Measurements from ENCODE around the gene ARHGEF3.
"Not testable (repeated sequence)": the region's sequence is repeated elsewhere in the genome, so short reads cannot be mapped to it uniquely, and the experiment has no call there.

ARHGEF3 gene

GRCh38 chr3:56742887-56743286, 58.9 kb downstream of the ARHGEF3 start:
- no peak overlapping the region for H3K4me3 ChIP-seq (ENCODE audit: low read depth, low read length)
- no peak for TF ChIP-seq CTCF (IDR thresholded peaks at IDR 0.05; ENCODE audit: borderline replicate concordance, insufficient read depth, low read depth, low read length)

- no peak overlapping the region for H3K4me3 ChIP-seq (ENCODE audit: low read depth, low read length)
- no peak for TF ChIP-seq CTCF (IDR thresholded peaks at IDR 0.05; ENCODE audit: borderline replicate concordance, insufficient read depth, low read depth, low read length)
These were observed 62.7 kb downstream of the ARHGEF3 start for GRCh38 chr3:56739036-56739435.

GRCh38 chr3:56737006-56737405, 64.7 kb downstream of the ARHGEF3 start:
- TF ChIP-seq CTCF (IDR thresholded peaks at IDR 0.05; ENCODE audit: borderline replicate concordance, insufficient read depth, low read depth, low read length), result no peak
- H3K4me3 ChIP-seq (ENCODE audit: low read depth, low read length), result no peak overlapping the region

GRCh38 chr3:56732109-56732508, 69.6 kb downstream of the ARHGEF3 start:
- H3K4me3 ChIP-seq (ENCODE audit: low read depth, low read length), result no peak overlapping the region
- TF ChIP-seq CTCF (IDR thresholded peaks at IDR 0.05; ENCODE audit: borderline replicate concordance, insufficient read depth, low read depth, low read length), result no peak

GRCh38 chr3:56725175-56725574, 76.6 kb downstream of the ARHGEF3 start:
- no peak for TF ChIP-seq CTCF (IDR thresholded peaks at IDR 0.05; ENCODE audit: borderline replicate concordance, insufficient read depth, low read depth, low read length)
- H3K4me3 ChIP-seq (ENCODE audit: low read depth, low read length), result no peak overlapping the region

GRCh38 chr3:56724676-56725075, 77.1 kb downstream of the ARHGEF3 start:
- TF ChIP-seq CTCF (IDR thresholded peaks at IDR 0.05; ENCODE audit: borderline replicate concordance, insufficient read depth, low read depth, low read length), result no peak
- H3K4me3 ChIP-seq (ENCODE audit: low read depth, low read length), result no peak overlapping the region

- no peak for TF ChIP-seq CTCF (IDR thresholded peaks at IDR 0.05; ENCODE audit: borderline replicate concordance, insufficient read depth, low read depth, low read length)
- H3K4me3 ChIP-seq (ENCODE audit: low read depth, low read length), result no peak overlapping the region
These were observed 80.9 kb downstream of the ARHGEF3 start for GRCh38 chr3:56720849-56721248.

- not testable (repeated sequence) for H3K4me3 ChIP-seq (ENCODE audit: low read depth, low read length)
These were observed 82.9 kb downstream of the ARHGEF3 start for GRCh38 chr3:56718809-56719208.

Data from GM12875 (cell line).